NAMALWA (cell line): ENCODE data around the gene EXPH5.

Experiments
- DNase-seq: peaks from one replicate; pipeline ENCODE4 v3.0.0-alpha.2; 2015; ENCODE audit warnings: low spot score

The EXPH5 gene

GRCh38 chr11:108468478-108468864 is 125.1 kb downstream of the EXPH5 start:
- DNase-seq, result no peak

GRCh38 chr11:108467091-108467823 is 126.3 kb downstream of the EXPH5 start, which contains the start of gene C11orf65:
TSS of gene C11orf65 (minus strand) at chr11:108467529. CDS start at chr11:108461559, 5,970 bp downstream.
- peak; percentile 97 for DNase-seq

- no peak for DNase-seq
These were observed 127.2 kb downstream of the EXPH5 start for GRCh38 chr11:108466405-108466804.
